Thoracic aorta (tissue), 2 donors: ENCODE results near the gene OVCA2. TPM values are rescaled to one million over a fixed set of nuclear protein-coding genes. Genes with fewer than 3 reads are reported as not detected.

Experiments used
- ATAC-seq: fragments of 150-250 bp; one replicate; pipeline ENCODE4 v1.8.0; 2017; ENCODE audit warnings: low read depth; ENCODE audit not compliant: insufficient number of reproducible peaks, low FRiP score
- DNase-seq: peaks from one replicate; pipeline ENCODE4 v3.0.0-alpha.2; 2020; ENCODE audit warnings: low spot score
- H3K27ac ChIP-seq, 2 donors: fragments of 200-600 bp; sonication (generic); 1 replicate in 1 of 2; 2 replicates in 1 of 2; pipeline ENCODE4 v1.5.1; 2016; ENCODE audit warnings: mild to moderate bottlenecking in 2 of 2, moderate library complexity in 2 of 2
- H3K27me3 ChIP-seq: fragments of 200-600 bp; sonication (generic); replicated peaks from 2 replicates; pipeline ENCODE4 v1.6.0; 2016; ENCODE audit warnings: mild to moderate bottlenecking; ENCODE audit not compliant: insufficient read depth
- H3K36me3 ChIP-seq: fragments of 200-600 bp; sonication (generic); one replicate; pipeline ENCODE4 v1.5.1; 2016
- H3K4me1 ChIP-seq, 2 donors: fragments of 200-600 bp; sonication (generic); 1 replicate in 1 of 2; 2 replicates in 1 of 2; pipeline versions ENCODE4 v1.5.1 to v1.6.0; 2016; ENCODE audit warnings: low read depth in 2 of 2, mild to moderate bottlenecking in 1 of 2; ENCODE audit not compliant: control insufficient read depth in 1 of 2
- H3K4me3 ChIP-seq: fragments of 200-600 bp; sonication (generic); 2 replicates; pipeline ENCODE4 v1.5.1; 2016; ENCODE audit warnings: mild to moderate bottlenecking
- H3K9me3 ChIP-seq: fragments of 200-600 bp; sonication (generic); 2 replicates; pipeline ENCODE4 v1.5.1; 2016
- CTCF ChIP-seq: fragments of 200-600 bp; sonication (generic); IDR thresholded peaks from one replicate; pipeline ENCODE4 v1.5.1; 2019; ENCODE audit warnings: antibody characterized with exemption
- total RNA-seq, 2 donors: library from RNA; depleted of rRNA; stranded (reverse); fragments of >200 nt; gene quantifications; one replicate each; pipeline versions ENCODE4 v1.1.0 to v1.2.3, GENCODE V29; 2016

OVCA2 gene
- total RNA-seq, 2 donors from 2014 or later: 44.1 to 46.6 TPM

GRCh38 chr17:2053380-2054261 lies 11.8 kb downstream of the OVCA2 start:
- no peaks in the 10 kb centered on the region for H3K9me3 ChIP-seq
- no peak overlapping the region for H3K27ac ChIP-seq
- no peaks in the 10 kb centered on the region for H3K36me3 ChIP-seq
- peaks cover 30 to 46% of the 10 kb centered on the region in 2 donors for H3K4me1 ChIP-seq
- no peak for DNase-seq
- H3K4me3 ChIP-seq: peak overlapping the region; percentile 82
- no peak for ATAC-seq
- no peak for TF ChIP-seq CTCF
- H3K27me3 ChIP-seq: no peaks in the 10 kb centered on the region

DNA sequence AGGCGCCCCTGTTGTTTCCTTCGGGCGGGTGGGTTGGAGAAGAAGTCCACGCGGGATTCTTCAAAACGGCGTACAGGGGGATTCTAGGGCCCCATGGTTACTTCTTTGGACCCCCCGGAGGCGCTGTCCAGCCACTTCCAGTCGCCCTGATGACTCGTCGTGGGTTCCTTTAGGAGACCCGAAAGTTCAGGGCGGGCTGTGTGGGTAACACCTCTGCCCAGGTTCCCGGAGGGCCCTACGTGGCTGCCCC lies 12.4 kb downstream of the OVCA2 start:
- Histone ChIP-seq H3K9me3 (no peaks in the 10 kb centered on the region), H3K27ac (no peak overlapping the region), H3K4me1 (peaks cover 24 to 41% of the 10 kb centered on the region in 2 donors), H3K36me3 (no peaks in the 10 kb centered on the region), H3K27me3 (no peaks in the 10 kb centered on the region), H3K4me3 (peak overlapping the region; percentile 82)
- TF ChIP-seq CTCF: no peak
- no peak for ATAC-seq
- DNase-seq: no peak

DNA sequence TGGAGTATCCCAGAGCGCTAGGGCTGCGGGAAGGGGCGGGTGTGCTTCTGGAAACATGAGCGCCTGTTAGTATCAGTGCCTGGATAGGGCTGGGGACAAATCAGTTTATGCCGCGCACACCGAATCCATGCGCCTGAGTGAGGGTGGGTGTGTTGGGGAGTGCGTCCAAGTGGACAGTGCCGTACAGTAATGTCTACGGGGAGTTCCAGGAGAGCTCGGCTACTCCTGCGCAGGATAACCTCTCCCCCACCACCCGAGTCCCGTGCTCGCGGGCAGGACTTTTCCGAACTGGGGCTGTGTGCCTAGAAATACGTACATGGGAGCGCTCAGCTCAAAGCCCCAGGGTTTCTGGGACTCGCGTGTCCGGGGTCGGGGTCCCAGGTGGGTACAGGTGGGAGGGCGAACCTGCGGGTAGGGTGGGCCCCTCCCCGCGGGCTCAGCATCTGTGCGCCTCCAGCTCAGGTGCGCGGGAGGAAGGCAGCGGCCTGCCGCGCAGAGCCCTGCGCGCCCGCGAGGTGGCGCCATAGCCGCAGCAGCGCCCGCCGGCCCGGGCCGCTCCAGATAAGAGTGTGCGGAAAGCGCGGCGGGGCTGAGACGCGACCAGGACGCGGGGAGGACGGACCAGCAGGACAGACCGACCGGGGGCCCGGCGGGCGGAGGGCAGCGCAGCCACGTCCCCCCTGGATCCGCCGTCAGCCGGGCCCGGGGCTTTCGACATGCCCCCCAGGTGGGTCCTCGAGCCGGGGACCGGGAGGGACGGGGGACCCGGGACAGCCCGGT lies 12.9 kb downstream of the OVCA2 start, which contains the start of gene HIC1:
TSS of gene HIC1 (plus strand) at position 592 of the 780 bp plus-strand sequence. CDS start 1,588 bp downstream, outside the sequence.
- H3K4me1 ChIP-seq: peaks cover 24 to 36% of the 10 kb centered on the region in 2 donors
- ATAC-seq (no peak), DNase-seq (no peak)
- peak; percentile 98 for TF ChIP-seq CTCF
- no peaks in the 10 kb centered on the region for H3K27me3 ChIP-seq
- peak within 1 kb of the TSS; percentile 50 to 61 for H3K27ac ChIP-seq
- H3K36me3 ChIP-seq: no peaks in the 10 kb centered on the region
- H3K9me3 ChIP-seq: no peaks in the 10 kb centered on the region
- peak within 1 kb of the TSS; percentile 82 for H3K4me3 ChIP-seq

DNA sequence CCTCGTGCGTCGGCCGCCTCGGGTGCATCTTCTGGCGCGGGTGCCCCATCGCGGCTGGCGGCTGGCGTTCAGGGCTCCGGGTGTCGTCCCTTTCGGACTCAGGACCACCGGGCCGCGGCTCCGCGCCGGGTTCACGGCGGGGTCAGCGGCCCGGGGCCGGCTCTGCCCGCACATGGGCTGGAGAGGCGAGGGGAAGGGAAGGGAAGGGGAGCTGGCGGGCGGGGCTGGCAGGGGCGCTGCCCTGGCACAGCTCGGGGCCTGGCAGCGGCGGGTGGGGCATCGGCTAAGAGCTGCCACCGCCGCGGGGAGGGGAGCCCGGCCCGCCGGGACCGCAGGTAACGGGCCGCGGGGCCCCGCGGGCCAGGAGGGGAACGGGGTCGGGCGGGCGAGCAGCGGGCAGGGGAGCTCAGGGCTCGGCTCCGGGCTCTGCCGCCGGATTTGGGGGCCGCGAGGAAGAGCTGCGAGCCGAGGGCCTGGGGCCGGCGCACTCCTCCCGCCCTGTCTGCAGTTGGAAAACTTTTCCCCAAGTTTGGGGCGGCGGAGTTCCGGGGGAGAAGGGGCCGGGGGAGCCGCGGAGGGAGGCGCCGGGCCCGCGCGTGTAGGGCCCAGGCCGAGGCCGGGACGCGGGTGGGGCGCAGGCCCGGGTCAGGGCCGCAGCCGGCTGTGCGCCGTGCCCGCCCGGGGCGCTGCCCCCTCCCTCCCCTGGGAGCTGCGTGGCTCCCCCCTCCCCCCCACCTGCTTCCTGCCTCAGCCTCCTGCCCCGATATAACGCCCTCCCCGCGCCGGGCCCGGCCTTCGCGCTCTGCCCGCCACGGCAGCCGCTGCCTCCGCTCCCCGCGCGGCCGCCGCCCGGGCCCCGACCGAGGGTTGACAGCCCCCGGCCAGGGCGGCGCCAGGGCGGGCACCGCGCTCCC lies 13.7 kb downstream of the OVCA2 start:
- no peak for DNase-seq
- peak overlapping the region; percentile 50 to 61 for H3K27ac ChIP-seq

More for the DNA sequence above, 13.7 kb downstream of the OVCA2 start:
- Histone ChIP-seq H3K4me3 (peak overlapping the region; percentile 82), H3K4me1 (peaks cover 21 to 32% of the 10 kb centered on the region in 2 donors), H3K9me3 (no peaks in the 10 kb centered on the region), H3K36me3 (no peaks in the 10 kb centered on the region), H3K27me3 (no peaks in the 10 kb centered on the region)
- no peak for TF ChIP-seq CTCF
- ATAC-seq: no peak
